Keratinocyte (primary cell): Measurements from ENCODE around the gene HRNR. TPM values are rescaled to one million over a fixed set of nuclear protein-coding genes. Genes with fewer than 3 reads are reported as not detected.

Source experiments
- DNase-seq: peaks from one replicate; pipeline ENCODE4 v3.0.0-alpha.2; 2011; ENCODE audit warnings: low read depth, missing footprints, low spot score
- FAIRE-seq: peaks from 2 replicates; lab custom pipeline; 2011; peaks lifted over from hg19 to GRCh38; lab: Jason Lieb, UNC
- H2AFZ ChIP-seq: 2 replicates; pipeline ENCODE4 v1.6.0; 2012; ENCODE audit warnings: low read length, control low read depth, inconsistent platforms; ENCODE audit not compliant: control insufficient read depth
- H3K27ac ChIP-seq: 2 replicates; pipeline ENCODE4 v1.5.1; 2011; ENCODE audit warnings: low read length; ENCODE audit not compliant: control insufficient read depth, insufficient read depth
- H3K27me3 ChIP-seq: 3 replicates; pipeline ENCODE4 v1.6.0; 2011; ENCODE audit warnings: low read length; ENCODE audit not compliant: control insufficient read depth, insufficient read depth; ENCODE audit errors: extremely low read depth
- H3K36me3 ChIP-seq, 2 experiments: 2 replicates in 1 of 2; 3 replicates in 1 of 2; pipeline ENCODE4 v1.5.1; 2011; ENCODE audit warnings: low read length in 2 of 2, mild to moderate bottlenecking in 1 of 2; ENCODE audit not compliant: control insufficient read depth in 2 of 2, insufficient read depth in 2 of 2; ENCODE audit errors: extremely low read depth in 1 of 2
- H3K4me1 ChIP-seq: 3 replicates; pipeline ENCODE4 v1.5.1; 2011; ENCODE audit warnings: low read length; ENCODE audit not compliant: control insufficient read depth, insufficient read depth; ENCODE audit errors: extremely low read depth
- H3K4me2 ChIP-seq: 3 replicates; pipeline ENCODE4 v1.6.0; 2011; ENCODE audit warnings: low read depth, low read length; ENCODE audit not compliant: control insufficient read depth, insufficient read depth; ENCODE audit errors: extremely low read depth
- H3K4me3 ChIP-seq, 3 experiments: fragments of 200-600 bp in 1 of 3; sonication (generic) in 1 of 3; 2 replicates in 2 of 3; 3 replicates in 1 of 3; pipeline ENCODE4 v1.5.1; 2011 to 2016; ENCODE audit warnings: low read length in 3 of 3, mild to moderate bottlenecking in 3 of 3, control low read depth in 2 of 3, inconsistent platforms in 1 of 3, low read depth in 1 of 3, mixed read lengths in 1 of 3, mixed run types in 1 of 3, moderate library complexity in 1 of 3; ENCODE audit not compliant: control insufficient read depth in 2 of 3, insufficient read depth in 2 of 3; ENCODE audit errors: extremely low read depth in 1 of 3
- H3K79me2 ChIP-seq: 2 replicates; pipeline ENCODE4 v1.6.0; 2012; ENCODE audit warnings: low read length; ENCODE audit not compliant: control insufficient read depth, insufficient read depth
- H3K9ac ChIP-seq: 3 replicates; pipeline ENCODE4 v1.6.0; 2011; ENCODE audit warnings: low read length; ENCODE audit not compliant: control insufficient read depth, insufficient read depth; ENCODE audit errors: extremely low read depth
- H3K9me1 ChIP-seq: 3 replicates; pipeline ENCODE4 v1.6.0; 2011; ENCODE audit warnings: low read length; ENCODE audit not compliant: control insufficient read depth, insufficient read depth; ENCODE audit errors: extremely low read depth
- H3K9me3 ChIP-seq: 2 replicates; pipeline ENCODE4 v1.5.1; 2012; ENCODE audit warnings: low read depth, low read length; ENCODE audit not compliant: control insufficient read depth
- H4K20me1 ChIP-seq: 3 replicates; pipeline ENCODE4 v1.6.0; 2011; ENCODE audit warnings: low read length; ENCODE audit not compliant: control insufficient read depth, insufficient read depth; ENCODE audit errors: extremely low read depth
- EZH2 ChIP-seq: IDR thresholded peaks from one replicate; pipeline ENCODE4 v1.6.1; 2012; ENCODE audit warnings: inconsistent platforms, mild to moderate bottlenecking, low read length, moderate library complexity
- dilution Hi-C: fragments of 300-500 bp; cut with MboI; formaldehyde crosslinking; loops from one replicate; pipeline ENCODE4 v1.7.0; 2020; ENCODE audit warnings: low sequenced_read_pairs; ENCODE audit not compliant: extremely low pct_ligation_motif_present
- polyA plus RNA-seq, 5 experiments: library from polyadenylated mRNA; depleted of rRNA in 3 of 5; stranded (reverse) in 3 of 5; stranded (forward) in 1 of 5; unstranded in 1 of 5; fragments of >200 nt; gene quantifications; 1 replicate in 1 of 5; 2 replicates in 3 of 5; 3 replicates in 1 of 5; pipeline versions ENCODE4 v1.2.1 to v1.2.3, GENCODE V29; 2011 to 2012; ENCODE audit warnings: missing spikeins in 2 of 5, low read depth in 1 of 5, low replicate concordance in 1 of 5
- TF ChIP-seq, protein P1 (sequence below), 3 experiments: IDR thresholded peaks in 1 of 3; conservative IDR thresholded peaks in 1 of 3; optimal IDR thresholded peaks in 1 of 3; 2 replicates in 2 of 3; 3 replicates in 1 of 3; pipeline versions ENCODE3 to v1.5.1; 2011; ENCODE audit warnings: low read length in 3 of 3, mild to moderate bottlenecking in 3 of 3, moderate library complexity in 2 of 3, control low read depth in 1 of 3, inconsistent platforms in 1 of 3; ENCODE audit not compliant: insufficient read depth in 2 of 3; ENCODE audit errors: extremely low read depth in 1 of 3

The HRNR gene
- polyA plus RNA-seq, 1 donor (not counting 4 experiments of a cell fraction or from before 2014, with no cell fraction given) = 0.09 TPM

- Histone ChIP-seq H3K36me3 (no peaks in the 10 kb centered on the region), H3K9me1 (no peaks in the 10 kb centered on the region), H3K4me1 (peaks cover 47% of the 10 kb centered on the region), H3K4me2 (no peak overlapping the region), H2AFZ (no peak overlapping the region), H3K9ac (no peak overlapping the region), H3K27ac (peak overlapping the region; percentile 62), H3K9me3 (no peaks in the 10 kb centered on the region), H3K27me3 (no peaks in the 10 kb centered on the region), H4K20me1 (no peaks in the 10 kb centered on the region), H3K4me3 (no peak overlapping the region), H3K79me2 (no peaks in the 10 kb centered on the region)
- TF ChIP-seq, protein P1, sequence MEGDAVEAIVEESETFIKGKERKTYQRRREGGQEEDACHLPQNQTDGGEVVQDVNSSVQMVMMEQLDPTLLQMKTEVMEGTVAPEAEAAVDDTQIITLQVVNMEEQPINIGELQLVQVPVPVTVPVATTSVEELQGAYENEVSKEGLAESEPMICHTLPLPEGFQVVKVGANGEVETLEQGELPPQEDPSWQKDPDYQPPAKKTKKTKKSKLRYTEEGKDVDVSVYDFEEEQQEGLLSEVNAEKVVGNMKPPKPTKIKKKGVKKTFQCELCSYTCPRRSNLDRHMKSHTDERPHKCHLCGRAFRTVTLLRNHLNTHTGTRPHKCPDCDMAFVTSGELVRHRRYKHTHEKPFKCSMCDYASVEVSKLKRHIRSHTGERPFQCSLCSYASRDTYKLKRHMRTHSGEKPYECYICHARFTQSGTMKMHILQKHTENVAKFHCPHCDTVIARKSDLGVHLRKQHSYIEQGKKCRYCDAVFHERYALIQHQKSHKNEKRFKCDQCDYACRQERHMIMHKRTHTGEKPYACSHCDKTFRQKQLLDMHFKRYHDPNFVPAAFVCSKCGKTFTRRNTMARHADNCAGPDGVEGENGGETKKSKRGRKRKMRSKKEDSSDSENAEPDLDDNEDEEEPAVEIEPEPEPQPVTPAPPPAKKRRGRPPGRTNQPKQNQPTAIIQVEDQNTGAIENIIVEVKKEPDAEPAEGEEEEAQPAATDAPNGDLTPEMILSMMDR (optimal IDR thresholded peaks at IDR 0.05 in 1 of 3, IDR thresholded peaks at IDR 0.05 in 1 of 3, conservative IDR thresholded peaks at IDR 0.05 in 1 of 3; ENCODE audit: extremely low read depth in 1 of 3, insufficient read depth in 2 of 3, low read length in 3 of 3) = no peak
- TF ChIP-seq EZH2 = no peak
- dilution Hi-C loops = no loop called here
- no peak for DNase-seq
- FAIRE-seq = no peak
Measured at GRCh38 chr1:152166966-152167365, 57.0 kb downstream of the HRNR start.

DNA sequence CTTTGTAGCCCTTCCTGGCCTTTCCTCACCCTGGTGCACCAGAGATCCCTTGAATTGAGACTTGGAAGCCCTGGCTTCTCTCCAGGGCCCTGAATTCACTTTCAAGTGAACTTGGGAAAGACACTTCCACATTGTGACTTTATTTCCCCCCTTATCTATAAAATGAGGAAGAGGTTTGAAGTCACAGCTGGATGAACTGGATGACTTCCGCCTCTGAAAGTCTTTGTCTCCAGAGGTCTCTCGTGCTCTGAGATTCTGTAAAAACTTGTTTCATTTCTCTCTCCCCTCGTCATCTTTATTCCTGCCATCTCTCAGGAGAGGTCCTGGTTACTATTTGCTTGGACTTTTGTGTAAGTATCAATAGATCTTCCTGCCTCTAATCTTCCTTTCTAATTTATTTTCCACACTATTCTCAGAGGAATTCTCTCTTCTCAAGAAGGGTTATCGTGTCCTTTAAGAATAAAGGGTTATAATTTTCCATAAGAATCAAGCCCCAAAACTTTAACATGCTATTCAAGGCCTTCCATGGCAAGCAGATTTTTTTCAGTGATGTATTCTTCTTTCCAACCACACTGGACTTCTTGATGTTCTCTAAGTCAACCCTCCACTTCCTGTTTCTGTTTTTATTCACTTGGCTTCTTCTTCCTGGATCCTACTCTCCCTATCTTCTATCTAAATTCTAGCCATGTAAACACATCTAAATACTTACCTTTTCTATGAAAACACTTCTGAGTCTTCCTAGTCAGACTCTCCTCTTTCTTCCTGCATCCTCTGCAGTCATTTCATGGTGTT lies 58.5 kb downstream of the HRNR start:
- Histone ChIP-seq H3K9ac (no peak overlapping the region), H3K27ac (no peak overlapping the region), H3K36me3 (no peaks in the 10 kb centered on the region), H3K4me1 (peaks cover 49% of the 10 kb centered on the region), H3K4me2 (no peak overlapping the region), H2AFZ (peak overlapping the region; percentile 25), H3K27me3 (no peaks in the 10 kb centered on the region), H4K20me1 (no peaks in the 10 kb centered on the region), H3K4me3 (no peak overlapping the region), H3K9me1 (no peaks in the 10 kb centered on the region), H3K9me3 (no peaks in the 10 kb centered on the region), H3K79me2 (no peaks in the 10 kb centered on the region)
- dilution Hi-C loops = no loop called here
- FAIRE-seq (peak; percentile 5), DNase-seq (no peak)
- TF ChIP-seq, protein P1 (optimal IDR thresholded peaks at IDR 0.05 in 1 of 3, IDR thresholded peaks at IDR 0.05 in 1 of 3, conservative IDR thresholded peaks at IDR 0.05 in 1 of 3; ENCODE audit: extremely low read depth in 1 of 3, insufficient read depth in 2 of 3, low read length in 3 of 3) = no peak
- TF ChIP-seq EZH2 = no peak
